Fibroblast of pulmonary artery (primary cell): Measurements from ENCODE around the gene SLC5A1.
A peak's percentile ranks its signal among the peaks of the same experiment; 100 is the strongest.

Experiments used
- DNase-seq: peaks from one replicate; pipeline ENCODE4 v3.0.0-alpha.2; 2010; ENCODE audit warnings: low read depth
- H3K4me3 ChIP-seq: replicated peaks from 2 replicates; pipeline ENCODE4 v1.5.1; 2011; ENCODE audit warnings: low read depth, mild to moderate bottlenecking, control low read depth, low read length, moderate library complexity
- CTCF ChIP-seq: IDR thresholded peaks from 2 replicates; pipeline ENCODE4 v1.5.1; 2011; ENCODE audit warnings: mild to moderate bottlenecking, control low read depth, low read length, inconsistent platforms; ENCODE audit errors: missing control alignments

Gene SLC5A1

DNA sequence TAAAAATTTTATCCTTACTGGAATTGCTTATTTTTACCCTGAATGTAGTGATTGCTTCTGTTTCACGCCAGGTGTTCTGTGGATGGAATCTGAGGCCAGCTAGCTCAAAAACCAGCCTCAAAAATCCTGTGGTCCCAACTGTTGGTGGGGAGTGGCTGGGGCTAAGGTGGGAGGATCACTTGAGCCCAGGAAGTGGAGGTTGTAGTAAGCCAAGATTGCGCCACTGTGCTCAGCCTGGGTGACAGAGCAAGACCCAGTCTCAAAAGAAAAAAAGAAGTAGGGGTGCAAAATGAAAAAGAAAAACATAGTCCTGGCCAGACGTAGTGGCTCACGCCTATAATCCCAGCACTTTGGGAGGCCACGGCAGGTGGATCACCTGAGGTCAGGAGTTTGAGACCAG is 27.0 kb upstream of the SLC5A1 start:
- no peak overlapping the region for H3K4me3 ChIP-seq
- TF ChIP-seq CTCF, result no peak
- DNase-seq, result no peak

DNA sequence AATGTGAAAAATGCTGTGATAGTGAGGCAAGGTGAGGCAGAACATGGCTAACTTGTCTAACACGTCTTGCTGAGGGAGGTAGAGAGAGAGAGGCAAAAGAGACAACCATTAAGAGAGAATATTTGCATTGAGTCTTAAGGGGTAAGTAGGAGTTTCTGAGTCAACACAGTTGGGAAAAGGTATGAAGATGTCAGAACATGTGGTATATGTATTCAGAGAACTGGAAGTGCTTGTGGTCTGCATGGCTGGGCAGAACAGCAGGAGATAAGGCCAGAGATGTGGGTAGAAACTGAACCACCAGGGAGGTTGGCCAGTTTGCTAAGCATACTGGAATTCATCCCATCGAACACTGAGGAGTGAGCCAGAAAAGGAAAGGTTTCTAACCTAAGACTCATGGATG is 25.0 kb upstream of the SLC5A1 start:
- peak; percentile 36 for DNase-seq
- no peak overlapping the region for H3K4me3 ChIP-seq
- TF ChIP-seq CTCF, result no peak

DNA sequence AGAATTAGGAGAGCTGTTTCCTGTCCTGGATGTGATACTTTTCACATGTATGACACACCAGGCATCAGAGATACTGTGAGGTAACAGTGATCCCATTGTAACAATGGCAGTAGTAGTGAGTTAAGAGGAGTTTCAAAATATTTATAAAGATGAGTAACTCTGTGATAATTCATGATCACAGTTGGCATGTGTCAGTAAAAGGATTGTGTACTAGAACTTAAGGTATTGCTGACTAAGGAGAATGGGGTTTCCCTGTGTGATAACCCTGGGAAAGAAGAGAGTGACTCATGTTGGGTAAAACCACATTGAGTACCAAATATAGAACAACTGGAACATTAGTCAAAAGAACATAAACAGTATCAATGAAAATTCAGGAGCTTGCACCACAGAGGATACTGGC is 22.9 kb upstream of the SLC5A1 start:
- DNase-seq, result peak; percentile 74
- H3K4me3 ChIP-seq, result no peak overlapping the region
- no peak for TF ChIP-seq CTCF

DNA sequence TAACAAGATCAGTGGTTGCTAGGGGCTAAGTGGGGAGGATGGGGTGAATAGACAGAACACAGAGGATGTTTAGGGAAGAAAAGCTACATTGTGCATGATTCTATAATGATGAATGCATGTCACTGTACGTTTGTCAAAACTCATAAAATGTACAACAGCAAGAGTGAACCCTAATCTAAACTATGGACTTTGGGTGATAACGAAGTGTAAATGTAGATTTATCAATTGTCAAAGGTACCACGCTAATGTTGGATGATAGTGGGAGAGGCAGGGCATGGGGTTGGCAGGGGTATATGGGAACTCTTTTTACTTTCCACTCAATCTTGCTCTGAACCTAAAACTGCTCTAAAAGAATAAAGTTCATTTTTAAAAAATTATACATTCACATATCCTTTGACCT is 21.3 kb upstream of the SLC5A1 start:
- H3K4me3 ChIP-seq, result no peak overlapping the region
- DNase-seq, result no peak
- no peak for TF ChIP-seq CTCF

DNA sequence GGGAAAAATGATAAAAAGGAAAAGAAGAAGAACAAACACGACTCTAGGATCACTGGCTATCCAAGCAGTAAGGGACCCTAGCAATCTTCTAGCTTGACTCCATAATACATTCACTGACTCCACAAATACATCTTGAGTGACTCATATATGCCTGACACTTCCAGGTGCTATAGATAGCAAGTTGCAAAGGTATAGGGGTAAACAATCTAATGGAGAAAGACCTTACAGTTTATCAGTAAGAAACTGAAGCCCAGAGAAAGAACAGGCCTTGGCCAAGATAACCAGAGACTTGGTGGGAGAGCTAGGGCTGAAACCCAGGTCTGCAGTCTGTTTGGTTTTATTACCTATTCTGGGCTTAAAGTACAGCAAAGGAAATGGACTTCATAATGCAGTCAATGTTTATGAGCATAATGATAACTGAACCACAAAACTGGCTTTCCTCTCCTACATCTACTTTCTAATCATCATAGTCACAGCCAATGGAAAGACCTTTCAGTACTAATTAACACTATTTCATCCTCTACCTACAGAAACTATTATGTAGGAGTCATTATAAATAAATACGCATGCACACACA is 19.7 kb upstream of the SLC5A1 start:
- DNase-seq, result no peak
- H3K4me3 ChIP-seq, result no peak overlapping the region
- TF ChIP-seq CTCF, result no peak

DNA sequence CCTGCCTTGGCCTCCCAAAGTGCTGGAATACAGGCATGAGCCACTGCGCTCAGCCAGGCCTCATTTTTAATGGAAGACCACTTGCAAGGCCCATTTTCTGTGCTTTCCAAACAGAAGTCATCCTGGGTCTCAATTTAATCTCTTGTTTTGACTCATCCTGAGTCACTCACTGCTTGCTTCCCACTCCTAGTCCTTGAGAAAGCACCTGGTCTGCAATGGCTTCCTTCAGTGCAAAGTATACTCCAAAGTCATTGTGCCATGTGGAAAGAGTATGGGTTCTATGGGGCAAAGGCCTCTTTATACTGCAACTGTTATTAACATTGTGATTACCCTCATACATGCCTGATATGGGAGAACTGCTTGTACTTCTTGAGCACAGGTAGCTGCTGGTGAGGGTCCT is 18.3 kb upstream of the SLC5A1 start:
- no peak for DNase-seq
- TF ChIP-seq CTCF, result no peak

DNA sequence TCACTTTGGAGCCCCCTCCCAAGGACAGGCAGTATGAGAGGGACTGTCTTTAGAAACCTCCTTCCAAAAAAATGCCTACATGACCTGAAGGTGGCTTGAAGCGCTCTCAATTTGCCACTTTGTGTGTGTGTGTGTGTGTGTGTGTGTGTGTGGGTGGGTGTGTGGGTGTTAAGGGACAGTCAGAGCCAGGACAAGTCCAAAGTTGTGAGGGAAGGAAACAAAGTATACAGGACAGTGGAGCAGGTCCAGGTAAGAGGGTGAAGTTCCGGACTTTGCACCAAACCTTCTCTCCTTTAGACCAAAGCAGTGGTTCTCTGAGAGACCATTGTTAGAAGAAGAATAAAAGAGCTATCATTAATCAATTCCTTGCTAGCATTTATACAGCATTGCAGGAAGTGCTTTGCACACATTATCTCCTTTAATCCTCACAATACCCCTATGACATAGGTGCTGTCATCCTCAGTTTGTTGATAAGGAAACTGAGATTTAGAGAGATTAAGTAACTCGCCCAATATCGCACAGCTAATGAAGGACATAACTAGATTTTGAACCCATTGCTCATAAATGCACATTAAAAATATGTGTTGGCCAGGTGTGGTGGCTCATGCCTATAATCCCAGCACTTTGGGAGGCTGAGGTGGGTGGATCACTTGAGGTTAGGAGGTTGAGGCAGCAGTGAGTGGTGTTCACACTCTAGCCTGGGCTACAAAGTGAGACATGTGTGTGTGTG is 12.4 kb upstream of the SLC5A1 start:
- no peak overlapping the region for H3K4me3 ChIP-seq
- DNase-seq, result no peak

More for the DNA sequence above, 18.3 kb upstream of the SLC5A1 start:
- H3K4me3 ChIP-seq, result no peak overlapping the region

More for the DNA sequence above, 12.4 kb upstream of the SLC5A1 start:
- TF ChIP-seq CTCF, result no peak
